GM19240 (cell line): ENCODE results near the gene HGS.

Experiments used
- DNase-seq: peaks from one replicate; pipeline ENCODE4 v3.0.0; 2011; ENCODE audit warnings: low spot score; ENCODE audit not compliant: insufficient read length

HGS gene

DNA sequence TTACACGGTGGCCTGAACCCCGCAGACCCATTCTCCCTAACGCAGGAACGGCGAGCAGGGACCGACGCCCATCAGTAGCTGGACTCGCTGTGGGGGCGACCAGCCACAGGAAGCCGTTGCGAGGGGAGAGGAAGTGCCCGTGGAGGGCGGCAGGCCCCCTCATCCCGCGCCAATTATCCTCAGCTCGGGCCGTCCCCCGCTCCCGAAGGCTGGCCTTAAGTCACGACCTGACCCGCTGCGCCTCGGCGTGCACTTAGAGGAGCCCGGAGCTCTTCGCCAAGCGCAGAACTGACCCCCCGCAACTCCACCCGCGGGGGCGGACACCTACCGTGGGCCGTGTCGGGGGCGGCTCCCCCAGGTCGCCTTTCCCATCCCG is 615 bp upstream of the HGS start:
- no peak for DNase-seq

DNA sequence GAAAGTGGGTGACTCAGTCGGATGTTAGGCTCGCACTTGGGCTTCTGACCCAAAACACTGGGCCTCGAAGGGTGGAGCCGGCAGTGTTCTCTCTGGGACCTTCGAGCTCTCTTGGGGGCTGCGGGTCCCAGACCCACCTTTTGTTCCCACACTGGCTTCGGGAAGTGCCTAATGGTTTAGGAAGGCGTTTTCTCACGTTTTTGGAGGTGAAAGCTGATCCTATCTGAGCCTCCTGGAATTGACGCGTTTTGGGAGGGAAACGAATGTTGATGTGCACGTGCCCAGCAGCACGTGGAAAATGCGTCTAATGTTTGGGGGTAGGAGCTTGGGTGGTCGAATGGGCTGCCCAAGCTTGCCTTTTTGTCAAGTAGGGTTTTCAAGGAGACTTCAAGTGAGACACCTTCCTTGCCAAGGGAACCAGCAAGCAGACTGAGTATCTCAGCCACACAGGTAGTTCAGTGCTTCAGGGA is 666 bp downstream of the HGS start:
- no peak for DNase-seq

DNA sequence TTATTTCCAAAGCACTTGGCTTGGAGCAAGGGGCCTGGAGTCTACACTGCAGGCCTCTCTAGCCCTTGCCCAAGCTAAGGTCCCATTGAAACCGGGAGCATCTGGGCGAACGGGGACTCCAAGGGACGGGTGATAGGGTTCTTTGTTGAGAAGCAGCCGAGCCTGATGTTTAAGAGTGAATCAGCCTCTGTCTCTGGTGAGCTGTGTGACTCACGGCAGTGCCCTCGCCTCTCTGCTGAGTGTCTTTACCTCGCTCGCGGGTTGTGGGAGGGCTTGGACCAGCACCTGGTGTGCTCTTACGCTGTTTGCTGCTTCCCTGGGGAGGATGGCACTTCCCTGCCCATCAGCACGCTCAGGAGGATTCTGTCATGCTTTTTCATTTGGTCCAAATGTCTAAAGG is 1.3 kb downstream of the HGS start:
- no peak for DNase-seq

DNA sequence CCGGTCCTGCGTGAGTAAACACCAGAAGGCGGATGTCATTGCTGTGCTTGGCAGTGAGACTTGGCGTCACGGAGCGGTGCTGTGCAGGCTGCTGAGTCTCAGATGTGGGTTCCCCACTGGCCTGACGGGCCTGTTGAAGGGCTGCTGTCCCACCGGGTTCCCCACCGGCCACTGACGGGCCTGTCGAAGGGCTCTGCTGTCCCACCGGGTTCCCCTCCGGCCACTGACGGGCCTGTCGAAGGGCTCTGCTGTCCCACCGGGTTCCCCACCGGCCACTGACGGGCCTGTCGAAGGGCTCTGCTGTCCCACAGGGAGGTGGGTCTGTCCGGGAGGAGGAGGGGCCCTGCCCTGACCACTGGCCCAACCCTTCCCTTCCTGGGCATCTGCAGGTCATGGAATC is 2.8 kb downstream of the HGS start:
- no peak for DNase-seq

DNA sequence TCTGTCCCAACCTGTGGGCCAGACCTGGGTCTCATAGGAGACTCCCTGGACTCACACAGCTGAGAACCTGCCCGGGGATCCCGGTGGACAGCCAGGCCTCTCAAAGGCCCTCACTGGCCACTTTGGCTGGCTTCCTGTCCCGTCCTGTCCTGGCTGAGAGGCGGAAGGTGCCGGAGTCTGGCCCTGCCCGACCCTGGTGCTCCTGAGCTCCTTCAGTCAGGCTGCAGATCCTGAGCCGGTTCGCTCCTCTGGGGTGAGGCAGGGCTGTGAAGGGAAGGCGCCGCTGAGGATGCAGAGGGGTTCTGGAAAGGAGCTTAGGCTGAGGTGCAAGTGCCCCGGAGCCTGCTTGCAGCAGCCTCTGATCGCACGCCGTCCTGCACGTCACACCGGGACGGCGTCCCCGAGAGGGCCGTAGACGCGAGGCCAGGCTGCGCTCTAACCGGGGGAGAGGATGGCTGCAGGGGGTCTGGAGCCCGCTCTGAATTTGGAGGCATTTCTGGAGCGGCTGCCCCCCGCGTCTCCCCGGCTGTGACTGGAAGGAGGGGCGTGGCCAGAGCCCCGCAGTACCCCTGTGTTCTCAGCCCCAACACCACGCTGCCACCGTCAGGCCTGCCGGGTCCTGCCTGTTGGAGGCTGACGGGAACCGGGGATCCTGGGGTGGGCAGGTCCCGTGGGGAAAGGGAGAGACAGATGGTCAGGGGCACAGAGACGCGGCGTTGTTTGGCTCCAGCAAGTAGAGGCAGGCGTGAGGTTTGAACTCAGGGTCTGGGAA is 4.1 kb downstream of the HGS start:
- no peak for DNase-seq

DNA sequence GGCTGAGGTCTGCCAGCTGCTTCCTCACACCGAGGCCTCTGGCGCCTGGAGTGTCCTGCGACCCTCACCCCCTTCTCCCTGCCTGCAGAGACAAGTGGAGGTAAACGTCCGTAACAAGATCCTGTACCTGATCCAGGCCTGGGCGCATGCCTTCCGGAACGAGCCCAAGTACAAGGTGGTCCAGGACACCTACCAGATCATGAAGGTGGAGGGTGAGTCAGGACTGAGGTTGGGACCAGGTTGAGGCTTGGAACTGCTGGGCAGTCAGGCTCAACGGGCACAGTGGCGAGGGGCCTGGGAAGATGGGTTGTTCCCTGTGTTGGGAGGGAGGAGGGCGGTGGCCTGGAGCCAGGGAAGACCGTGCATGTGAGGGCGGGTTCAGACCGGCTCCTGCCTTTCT is 4.8 kb downstream of the HGS start:
- DNase-seq = no peak

DNA sequence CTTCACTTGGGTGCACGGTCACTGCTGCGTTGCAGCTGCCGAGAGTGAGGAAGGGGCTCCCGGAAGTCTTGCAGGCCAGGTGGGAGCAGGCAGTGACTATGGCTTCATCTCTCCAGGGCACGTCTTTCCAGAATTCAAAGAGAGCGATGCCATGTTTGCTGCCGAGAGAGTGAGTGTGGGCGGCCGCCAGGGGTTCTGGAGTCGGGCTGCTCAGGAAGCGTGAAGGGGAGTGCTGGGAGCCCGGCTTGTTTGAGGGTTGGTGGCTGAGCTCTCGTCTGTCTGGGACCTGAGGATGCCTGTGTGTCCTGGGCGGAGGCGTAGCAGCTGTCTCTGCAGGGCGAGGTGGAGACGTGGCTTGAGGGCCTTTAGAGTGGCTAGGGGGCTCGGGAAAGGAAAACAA is 6.3 kb downstream of the HGS start:
- no peak for DNase-seq

DNA sequence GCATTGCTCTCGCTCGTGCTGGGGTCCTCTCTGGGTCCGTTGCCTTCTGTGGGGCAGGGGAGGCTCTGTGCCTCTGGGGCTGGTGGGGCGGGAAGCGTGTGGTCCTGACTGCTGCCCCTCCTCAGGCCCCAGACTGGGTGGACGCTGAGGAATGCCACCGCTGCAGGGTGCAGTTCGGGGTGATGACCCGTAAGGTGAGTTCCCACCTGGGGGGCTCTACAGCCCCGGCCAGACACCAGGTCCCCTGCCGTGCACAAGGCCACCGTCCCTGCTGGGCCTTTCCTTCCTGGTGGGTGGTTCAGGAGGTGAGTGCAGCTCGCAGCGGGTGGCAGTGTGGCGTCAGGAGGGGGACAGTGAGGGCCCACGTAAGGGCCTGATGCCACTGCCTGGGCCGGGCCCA is 6.7 kb downstream of the HGS start:
- DNase-seq = no peak

DNA sequence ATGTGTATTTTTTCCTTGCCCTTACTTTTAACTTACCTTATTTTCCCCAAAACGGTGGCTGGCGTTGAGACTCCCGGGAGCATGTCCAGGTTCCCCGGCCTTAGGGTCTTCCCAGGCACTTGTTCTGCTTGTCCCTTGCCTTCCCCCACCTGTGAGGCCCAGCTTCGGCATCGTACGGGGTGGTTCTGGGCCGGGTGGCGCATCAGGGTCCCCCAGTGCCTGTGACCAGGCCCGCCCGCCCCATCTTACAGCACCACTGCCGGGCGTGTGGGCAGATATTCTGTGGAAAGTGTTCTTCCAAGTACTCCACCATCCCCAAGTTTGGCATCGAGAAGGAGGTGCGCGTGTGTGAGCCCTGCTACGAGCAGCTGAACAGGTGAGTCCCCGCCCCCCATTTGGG is 7.4 kb downstream of the HGS start:
- no peak for DNase-seq

DNA sequence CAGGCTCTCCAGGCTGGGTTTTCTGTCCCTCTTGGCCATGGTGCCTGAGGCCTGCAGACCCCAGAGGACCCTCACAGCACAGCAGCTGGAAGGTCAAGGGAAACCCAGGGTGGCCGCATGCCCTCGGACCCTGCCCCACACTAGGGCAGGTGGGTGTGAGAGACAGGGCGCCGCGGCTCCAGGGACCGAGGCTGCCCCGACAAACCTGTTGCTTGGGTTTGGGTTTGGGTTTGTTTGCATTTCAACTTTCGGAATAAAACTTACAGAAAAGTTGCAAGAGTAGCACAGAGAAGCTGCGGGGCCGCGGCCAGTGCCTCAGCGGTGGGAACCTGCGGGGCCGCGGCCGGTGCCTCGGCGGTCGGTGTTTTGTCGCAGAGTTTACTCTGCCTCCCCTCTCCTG is 7.8 kb downstream of the HGS start:
- DNase-seq = no peak

DNA sequence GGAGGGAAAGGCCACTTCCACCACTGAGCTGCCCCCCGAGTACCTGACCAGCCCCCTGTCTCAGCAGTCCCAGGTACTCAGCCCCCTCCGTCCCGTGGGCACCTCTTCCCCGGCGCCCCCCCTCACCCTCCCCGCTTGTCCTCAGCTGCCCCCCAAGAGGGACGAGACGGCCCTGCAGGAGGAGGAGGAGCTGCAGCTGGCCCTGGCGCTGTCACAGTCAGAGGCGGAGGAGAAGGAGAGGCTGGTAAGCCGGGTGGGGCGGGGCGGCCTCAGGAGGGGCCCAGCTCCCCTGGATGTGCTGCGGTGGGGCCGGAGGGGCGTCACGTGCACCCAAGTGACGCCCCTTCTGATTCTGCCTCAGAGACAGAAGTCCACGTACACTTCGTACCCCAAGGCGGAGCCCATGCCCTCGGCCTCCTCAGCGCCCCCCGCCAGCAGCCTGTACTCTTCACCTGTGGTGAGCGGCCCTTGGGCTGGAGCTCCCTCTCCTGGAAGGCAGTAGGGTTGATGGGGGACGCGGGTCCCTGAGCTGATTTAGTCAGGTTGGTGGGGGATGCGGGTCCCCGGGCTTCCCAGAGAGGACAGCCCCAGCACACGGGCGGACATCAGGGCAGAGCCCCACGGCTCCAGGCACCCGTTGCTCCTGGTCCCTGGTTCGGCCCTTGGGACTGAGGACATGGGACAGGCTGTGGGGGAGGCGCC is 9.8 kb downstream of the HGS start:
- no peak for DNase-seq

DNA sequence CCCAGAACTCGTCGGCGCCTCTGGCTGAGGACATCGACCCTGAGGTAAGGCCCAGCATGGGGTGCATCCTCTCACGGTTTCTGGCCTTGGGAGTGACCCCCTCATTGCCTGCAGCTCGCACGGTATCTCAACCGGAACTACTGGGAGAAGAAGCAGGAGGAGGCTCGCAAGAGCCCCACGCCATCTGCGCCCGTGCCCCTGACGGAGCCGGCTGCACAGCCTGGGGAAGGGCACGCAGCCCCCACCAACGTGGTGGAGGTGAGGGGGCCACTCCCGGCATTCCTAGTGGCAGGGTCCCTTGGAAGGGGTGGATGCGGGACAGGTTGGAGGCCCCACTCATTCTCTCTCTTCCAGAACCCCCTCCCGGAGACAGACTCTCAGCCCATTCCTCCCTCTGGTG is 11.0 kb downstream of the HGS start:
- DNase-seq = no peak

DNA sequence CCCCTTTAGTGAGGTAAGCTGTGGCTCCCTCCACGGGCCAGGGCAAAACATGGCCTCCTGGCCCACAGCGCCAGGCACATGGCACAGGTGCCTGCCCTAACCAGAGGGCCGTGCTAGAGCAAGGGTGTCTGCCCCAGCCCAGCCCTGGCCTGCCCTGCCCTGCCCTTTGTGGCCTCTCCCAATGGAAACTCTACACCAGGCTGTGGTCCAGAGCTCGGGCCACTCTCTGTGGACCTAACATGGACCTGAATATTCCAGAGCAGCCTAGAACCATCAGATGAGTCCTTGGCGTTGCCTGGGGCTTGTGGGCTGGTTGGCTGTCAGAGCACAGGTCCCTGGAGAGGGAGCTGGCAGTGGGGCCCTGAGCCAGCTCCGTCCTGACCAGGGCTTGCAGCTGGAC is 11.4 kb downstream of the HGS start:
- no peak for DNase-seq

DNA sequence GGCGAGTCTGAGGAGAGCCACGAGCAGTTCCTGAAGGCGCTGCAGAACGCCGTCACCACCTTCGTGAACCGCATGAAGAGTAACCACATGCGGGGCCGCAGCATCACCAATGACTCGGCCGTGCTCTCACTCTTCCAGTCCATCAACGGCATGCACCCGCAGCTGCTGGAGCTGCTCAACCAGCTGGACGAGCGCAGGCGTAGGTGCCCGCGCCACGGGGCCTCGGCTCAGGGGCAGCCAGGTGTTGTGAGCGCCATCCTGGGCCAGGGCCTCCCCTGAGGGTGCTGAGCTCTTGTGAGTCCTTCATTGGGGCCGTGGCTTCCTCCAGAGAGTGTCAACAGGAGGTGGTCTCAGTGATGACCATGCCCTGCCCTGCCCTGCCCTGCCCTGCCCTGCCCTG is 12.0 kb downstream of the HGS start:
- no peak for DNase-seq

DNA sequence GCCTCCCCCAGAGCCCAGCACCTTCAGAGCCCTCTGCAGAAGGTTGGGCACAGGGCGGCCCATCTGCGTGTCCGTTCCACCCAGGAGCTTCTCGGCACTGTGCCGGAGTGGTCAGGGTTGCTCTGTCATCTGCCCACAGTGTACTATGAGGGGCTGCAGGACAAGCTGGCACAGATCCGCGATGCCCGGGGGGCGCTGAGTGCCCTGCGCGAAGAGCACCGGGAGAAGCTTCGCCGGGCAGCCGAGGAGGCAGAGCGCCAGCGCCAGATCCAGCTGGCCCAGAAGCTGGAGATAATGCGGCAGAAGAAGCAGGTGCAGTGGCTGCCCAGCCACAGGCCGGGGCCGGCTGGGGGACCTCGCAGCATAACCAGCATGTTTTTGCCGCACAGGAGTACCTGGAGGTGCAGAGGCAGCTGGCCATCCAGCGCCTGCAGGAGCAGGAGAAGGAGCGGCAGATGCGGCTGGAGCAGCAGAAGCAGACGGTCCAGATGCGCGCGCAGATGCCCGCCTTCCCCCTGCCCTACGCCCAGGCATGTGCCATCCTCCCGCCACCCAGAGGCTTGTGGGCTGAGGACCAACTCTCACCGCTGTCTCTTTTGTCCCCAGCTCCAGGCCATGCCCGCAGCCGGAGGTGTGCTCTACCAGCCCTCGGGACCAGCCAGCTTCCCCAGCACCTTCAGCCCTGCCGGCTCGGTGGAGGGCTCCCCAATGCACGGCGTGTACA is 12.6 kb downstream of the HGS start:
- no peak for DNase-seq

DNA sequence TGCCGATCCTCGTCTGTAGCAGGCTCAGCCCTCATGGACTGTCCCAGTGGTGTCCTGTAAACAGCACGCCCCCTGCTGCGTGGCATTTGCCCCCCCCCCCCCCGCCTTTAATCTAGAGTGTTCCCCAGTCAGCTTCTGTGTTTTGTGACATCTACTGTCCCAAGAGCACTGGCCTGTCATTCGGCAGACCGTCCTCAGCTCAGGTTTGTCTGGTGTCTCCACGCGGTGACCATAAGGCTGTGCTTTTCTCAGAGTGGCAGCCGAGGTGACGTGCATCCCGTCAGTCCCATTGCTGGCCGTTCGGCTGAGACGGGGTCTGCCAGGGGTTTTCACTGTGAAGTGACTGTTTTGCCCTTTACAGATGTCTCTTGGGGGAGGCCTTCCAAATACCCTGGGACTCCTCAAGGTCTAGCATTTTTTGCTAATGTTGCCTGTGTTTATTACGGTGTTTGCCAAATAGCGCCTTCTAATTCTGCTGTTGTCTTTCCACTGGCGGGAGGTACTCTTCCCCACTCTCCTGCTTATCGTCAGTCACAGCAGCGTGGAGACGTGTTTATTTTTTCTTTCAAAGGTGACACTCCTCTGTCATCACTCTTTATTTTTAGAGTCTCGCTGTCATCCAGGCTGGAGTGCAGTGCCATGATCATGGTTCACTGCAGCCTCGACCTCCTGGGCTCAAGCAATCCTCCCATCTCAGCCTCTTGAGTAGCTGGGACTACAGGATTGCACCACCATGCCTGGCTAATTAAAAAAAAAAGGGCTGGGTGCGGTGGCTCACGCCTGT is 13.6 kb downstream of the HGS start:
- DNase-seq = no peak

DNA sequence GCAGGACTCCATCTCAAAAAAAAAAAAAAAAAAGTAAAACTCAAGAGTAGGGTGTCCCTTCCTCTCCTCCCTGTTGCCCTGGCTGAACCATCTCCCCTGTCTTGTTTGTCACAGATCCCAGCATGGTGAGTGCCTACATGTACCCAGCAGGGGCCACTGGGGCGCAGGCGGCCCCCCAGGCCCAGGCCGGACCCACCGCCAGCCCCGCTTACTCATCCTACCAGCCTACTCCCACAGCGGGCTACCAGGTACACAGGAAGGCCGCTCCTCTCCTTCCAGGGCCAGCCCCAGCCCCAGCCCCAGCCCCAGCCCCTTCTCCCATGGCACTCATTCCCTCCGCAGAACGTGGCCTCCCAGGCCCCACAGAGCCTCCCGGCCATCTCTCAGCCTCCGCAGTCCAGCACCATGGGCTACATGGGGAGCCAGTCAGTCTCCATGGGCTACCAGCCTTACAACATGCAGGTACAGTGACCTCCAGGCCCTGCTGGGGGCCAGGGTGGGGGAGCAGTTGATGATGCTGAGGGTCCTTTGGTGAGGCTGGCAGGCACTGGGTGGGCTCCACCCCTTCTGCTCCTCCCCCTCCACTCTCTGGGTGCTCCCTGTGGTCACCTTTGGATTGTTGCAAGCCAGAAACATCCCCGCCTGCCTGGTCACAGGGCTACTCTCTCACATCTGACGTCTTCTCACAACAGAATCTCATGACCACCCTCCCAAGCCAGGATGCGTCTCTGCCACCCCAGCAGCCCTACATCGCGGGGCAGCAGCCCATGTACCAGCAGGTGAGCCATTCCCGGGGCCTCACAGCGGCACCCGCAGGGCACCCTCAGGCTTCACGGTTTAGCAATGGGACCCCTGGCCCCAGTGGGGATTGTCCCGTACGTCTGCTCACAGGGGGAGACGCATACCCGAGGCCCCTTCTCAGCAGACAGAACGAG is 16.8 kb downstream of the HGS start:
- DNase-seq = no peak

DNA sequence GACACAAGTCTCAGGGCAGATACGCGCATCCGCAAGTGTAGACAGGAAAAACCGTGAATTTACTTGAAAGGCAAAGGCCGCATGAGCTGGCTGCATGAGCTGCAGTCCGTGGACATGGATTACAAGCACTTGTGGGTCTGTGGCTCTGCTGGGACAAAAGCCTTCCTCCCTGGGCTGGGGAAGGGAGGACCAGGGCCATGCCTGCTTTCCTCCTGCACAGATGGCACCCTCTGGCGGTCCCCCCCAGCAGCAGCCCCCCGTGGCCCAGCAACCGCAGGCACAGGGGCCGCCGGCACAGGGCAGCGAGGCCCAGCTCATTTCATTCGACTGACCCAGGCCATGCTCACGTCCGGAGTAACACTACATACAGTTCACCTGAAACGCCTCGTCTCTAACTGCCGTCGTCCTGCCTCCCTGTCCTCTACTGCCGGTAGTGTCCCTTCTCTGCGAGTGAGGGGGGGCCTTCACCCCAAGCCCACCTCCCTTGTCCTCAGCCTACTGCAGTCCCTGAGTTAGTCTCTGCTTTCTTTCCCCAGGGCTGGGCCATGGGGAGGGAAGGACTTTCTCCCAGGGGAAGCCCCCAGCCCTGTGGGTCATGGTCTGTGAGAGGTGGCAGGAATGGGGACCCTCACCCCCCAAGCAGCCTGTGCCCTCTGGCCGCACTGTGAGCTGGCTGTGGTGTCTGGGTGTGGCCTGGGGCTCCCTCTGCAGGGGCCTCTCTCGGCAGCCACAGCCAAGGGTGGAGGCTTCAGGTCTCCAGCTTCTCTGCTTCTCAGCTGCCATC is 17.7 kb downstream of the HGS start:
- DNase-seq = no peak

DNA sequence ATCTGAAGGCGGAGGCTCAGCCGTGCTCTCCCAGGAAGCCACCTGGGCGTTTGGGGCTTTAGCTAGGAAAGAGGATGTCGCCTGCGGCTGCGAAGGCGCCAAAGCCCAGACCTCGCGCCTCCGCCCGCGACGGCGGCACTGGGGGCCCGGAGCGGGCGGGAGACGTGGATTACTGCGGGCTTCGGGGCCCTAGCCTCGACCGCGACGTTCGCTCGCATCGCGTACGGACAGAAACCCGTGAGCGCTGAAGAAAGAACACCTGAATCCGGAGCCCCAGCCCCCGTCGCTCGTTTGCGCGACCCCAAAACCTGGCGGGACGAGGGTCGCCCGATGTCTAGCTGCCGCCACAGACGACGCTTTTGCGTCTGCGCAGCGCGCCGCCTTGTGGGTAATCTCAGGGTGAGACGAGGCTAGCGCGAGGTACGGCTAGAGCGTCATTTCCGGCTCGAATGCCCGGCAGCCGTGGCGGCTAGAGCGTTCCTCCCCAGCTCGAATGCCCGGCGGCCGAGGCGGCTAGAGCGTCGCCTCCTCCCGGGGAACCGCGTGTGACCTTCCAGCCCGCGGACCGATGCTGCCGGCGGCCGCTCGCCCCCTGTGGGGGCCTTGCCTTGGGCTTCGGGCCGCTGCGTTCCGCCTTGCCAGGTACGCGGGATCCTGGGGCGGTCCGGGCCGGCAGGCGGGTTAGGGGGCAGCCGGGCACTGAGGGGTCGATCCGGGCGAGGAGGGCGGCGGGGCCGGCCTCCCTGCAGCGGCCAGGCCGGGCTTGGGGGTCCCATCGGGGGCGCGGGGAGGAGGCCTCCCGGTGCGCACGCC is 19.3 kb downstream of the HGS start, which contains the start of gene MRPL12:
TSS of gene MRPL12 (plus strand) at position 434 of the 813 bp plus-strand sequence. CDS start at position 569, 135 bp downstream.
- peak; percentile 100 for DNase-seq
